Nephron (organoid): ENCODE data around the gene PXMP2.
"Not testable (repeated sequence)": the region's sequence is repeated elsewhere in the genome, so short reads cannot be mapped to it uniquely, and the experiment has no call there.

Experiments used
- H3K27ac Mint-ChIP-seq, 3 experiments: 2 replicates each; pipeline ENCODE4 v1.8.0; 2020; ENCODE audit warnings: mixed read lengths in 3 of 3, mild to moderate bottlenecking in 2 of 3, moderate library complexity in 1 of 3
- H3K27me3 Mint-ChIP-seq: 2 replicates; pipeline ENCODE4 v1.8.0; 2021; ENCODE audit warnings: low read depth, mild to moderate bottlenecking, moderate library complexity, mixed read lengths
- H3K36me3 Mint-ChIP-seq: 2 replicates; pipeline ENCODE4 v1.8.0; 2020; ENCODE audit warnings: low read depth, mixed read lengths
- H3K4me1 Mint-ChIP-seq: 2 replicates; pipeline ENCODE4 v1.8.0; 2020; ENCODE audit warnings: mixed read lengths
- H3K4me3 Mint-ChIP-seq, 3 experiments: 2 replicates each; pipeline ENCODE4 v1.8.0; 2020; ENCODE audit warnings: mild to moderate bottlenecking in 3 of 3, mixed read lengths in 3 of 3, moderate library complexity in 2 of 3
- H3K9me3 Mint-ChIP-seq: 2 replicates; pipeline ENCODE4 v1.8.0; 2020; ENCODE audit warnings: mixed read lengths
- TF ChIP-seq, protein P1 (sequence below), 3 experiments: fragments of 200-600 bp; sonication (generic); IDR thresholded peaks; one replicate each; pipeline ENCODE4 v1.5.0; 2021; ENCODE audit warnings: antibody characterized with exemption in 3 of 3; ENCODE audit not compliant: unreplicated experiment in 3 of 3

The PXMP2 gene

DNA sequence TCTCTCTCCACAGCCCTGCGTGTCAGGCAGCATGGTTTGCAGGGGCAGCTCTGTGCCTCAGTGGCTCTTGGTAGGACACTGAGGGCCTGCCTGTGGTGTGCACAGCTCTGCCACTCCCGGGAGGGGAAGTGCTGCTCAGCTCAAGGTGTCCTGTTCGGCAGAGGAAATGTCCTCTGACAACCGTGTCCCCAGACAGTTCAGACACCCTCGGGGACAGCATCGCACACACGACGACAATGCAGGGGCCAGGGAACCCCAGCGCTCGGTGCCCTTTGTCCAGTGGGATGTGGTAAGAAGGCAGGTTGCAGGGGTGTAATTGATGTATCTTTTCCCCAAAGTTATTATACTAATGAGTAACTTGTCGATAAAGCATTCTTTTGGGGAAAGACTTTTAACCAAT is 60.0 kb downstream of the PXMP2 start:
- peaks cover 81% of the 10 kb centered on the region for H3K36me3 Mint-ChIP-seq
- H3K9me3 Mint-ChIP-seq: no peaks in the 10 kb centered on the region
- no peak overlapping the region for H3K27ac Mint-ChIP-seq
- H3K4me1 Mint-ChIP-seq: no peaks in the 10 kb centered on the region
- TF ChIP-seq, protein P1, sequence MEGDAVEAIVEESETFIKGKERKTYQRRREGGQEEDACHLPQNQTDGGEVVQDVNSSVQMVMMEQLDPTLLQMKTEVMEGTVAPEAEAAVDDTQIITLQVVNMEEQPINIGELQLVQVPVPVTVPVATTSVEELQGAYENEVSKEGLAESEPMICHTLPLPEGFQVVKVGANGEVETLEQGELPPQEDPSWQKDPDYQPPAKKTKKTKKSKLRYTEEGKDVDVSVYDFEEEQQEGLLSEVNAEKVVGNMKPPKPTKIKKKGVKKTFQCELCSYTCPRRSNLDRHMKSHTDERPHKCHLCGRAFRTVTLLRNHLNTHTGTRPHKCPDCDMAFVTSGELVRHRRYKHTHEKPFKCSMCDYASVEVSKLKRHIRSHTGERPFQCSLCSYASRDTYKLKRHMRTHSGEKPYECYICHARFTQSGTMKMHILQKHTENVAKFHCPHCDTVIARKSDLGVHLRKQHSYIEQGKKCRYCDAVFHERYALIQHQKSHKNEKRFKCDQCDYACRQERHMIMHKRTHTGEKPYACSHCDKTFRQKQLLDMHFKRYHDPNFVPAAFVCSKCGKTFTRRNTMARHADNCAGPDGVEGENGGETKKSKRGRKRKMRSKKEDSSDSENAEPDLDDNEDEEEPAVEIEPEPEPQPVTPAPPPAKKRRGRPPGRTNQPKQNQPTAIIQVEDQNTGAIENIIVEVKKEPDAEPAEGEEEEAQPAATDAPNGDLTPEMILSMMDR (IDR thresholded peaks at IDR 0.05; ENCODE audit: unreplicated experiment in 3 of 3): no peak
- no peak overlapping the region for H3K4me3 Mint-ChIP-seq
- no peaks in the 10 kb centered on the region for H3K27me3 Mint-ChIP-seq

DNA sequence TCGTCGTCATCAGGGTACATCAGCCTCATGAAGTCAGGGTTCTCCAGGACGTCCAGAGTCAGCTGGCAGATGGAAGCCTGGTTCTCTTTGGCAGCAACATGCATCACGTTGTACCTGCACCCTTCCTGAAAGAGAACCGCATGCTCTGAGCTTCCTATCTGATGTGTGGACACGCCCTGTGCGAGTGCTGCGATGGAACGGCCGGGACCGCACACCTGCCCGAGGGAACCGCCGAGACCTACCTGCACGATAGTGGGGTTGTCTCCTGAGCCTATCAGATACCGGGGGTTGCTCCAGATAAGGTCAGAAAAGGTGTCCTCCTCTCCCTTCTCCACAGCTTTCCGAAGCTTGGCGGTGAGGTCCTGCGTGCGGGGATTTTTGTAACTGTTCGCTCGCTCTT is 60.5 kb downstream of the PXMP2 start:
- TF ChIP-seq, protein P1 (IDR thresholded peaks at IDR 0.05; ENCODE audit: unreplicated experiment in 3 of 3): no peak
- Mint-ChIP-seq H3K27me3 (no peaks in the 10 kb centered on the region), H3K4me1 (no peaks in the 10 kb centered on the region), H3K36me3 (peaks cover 81% of the 10 kb centered on the region), H3K9me3 (no peaks in the 10 kb centered on the region), H3K27ac (no peak overlapping the region), H3K4me3 (no peak overlapping the region)

DNA sequence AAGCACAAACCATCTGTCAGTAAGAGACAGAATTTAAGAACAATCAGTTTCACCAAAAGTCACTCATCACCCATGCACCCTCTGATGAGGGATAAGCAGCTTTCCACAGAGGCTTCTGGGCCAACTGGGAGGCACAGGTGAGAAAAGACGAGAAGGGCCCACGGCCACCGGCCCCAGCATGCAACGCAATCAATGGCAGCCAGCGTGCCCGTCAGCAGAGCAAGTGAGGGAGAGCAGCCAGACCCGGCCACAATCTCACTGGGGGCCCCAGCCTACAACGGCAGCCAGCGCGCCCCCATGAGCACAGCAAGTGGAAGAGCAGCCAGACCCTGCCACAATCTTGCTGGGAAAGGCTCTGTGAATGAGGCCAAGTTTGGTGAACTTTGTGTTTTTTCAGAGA is 60.9 kb downstream of the PXMP2 start:
- Mint-ChIP-seq H3K4me1 (no peaks in the 10 kb centered on the region), H3K27me3 (no peaks in the 10 kb centered on the region), H3K4me3 (no peak overlapping the region), H3K36me3 (peaks cover 81% of the 10 kb centered on the region), H3K27ac (no peak overlapping the region), H3K9me3 (no peaks in the 10 kb centered on the region)
- TF ChIP-seq, protein P1 (IDR thresholded peaks at IDR 0.05; ENCODE audit: unreplicated experiment in 3 of 3): no peak

DNA sequence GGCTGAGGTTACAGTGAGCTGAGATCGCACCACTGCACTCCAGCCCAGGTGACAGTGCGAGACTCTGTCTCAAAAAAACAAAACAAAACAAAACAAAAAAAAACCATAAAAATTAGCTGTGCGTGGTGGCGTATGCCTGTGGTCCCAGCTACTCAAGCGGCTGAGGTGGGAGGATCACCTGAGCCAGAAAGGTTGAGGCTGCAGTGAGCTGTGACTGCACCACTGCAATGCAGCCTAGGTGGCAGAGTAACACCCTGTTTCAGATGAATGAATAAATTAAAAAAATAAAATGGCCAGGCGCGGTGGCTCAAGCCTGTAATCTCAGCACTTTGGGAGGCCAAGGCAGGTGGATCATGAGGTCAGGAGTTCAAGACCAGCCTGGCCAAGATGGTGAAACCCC is 66.3 kb downstream of the PXMP2 start:
- not testable (repeated sequence) for H3K4me3 Mint-ChIP-seq

DNA sequence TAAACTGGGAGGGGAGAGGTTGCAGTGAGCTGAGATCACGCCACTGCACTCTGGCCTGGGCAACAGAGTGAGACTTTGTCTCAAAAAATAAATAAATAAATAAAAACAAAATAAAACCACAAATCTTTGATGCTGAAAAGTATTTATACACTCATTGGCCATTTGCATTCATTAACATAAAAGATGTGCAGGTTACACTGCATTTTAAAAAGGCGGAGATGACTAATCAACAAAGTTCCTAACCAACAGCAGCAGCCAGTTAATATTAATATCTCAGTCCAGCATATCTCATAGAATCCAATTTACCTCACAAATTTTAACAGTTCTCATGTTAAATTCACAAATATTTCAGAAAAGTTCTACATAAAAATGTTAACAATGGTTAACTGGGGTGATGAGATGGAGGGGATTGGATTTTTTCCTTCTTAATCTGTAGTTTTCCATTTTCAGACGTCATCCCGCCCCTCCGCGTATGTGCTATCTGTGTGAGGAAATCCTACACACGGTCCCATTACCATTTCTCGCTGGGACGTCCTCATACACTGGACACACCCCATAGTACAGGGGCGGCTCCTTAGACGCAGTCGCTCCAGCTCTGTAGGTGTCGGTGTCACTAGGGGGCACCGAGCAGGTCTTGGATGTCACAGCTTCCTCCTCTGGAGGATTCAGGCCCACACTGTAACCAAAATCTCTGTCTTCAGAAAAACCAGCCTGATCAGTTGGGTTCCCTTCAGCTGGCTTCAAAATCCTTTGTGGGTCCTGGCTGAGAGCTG is 67.0 kb downstream of the PXMP2 start:
- no peak overlapping the region for H3K4me3 Mint-ChIP-seq
- no peaks in the 10 kb centered on the region for H3K9me3 Mint-ChIP-seq
- no peaks in the 10 kb centered on the region for H3K4me1 Mint-ChIP-seq

More for the DNA sequence above, 66.3 kb downstream of the PXMP2 start:
- H3K27me3 Mint-ChIP-seq, H3K4me1 Mint-ChIP-seq, H3K9me3 Mint-ChIP-seq, H3K27ac Mint-ChIP-seq: not testable (repeated sequence)
- peaks cover 59% of the 10 kb centered on the region for H3K36me3 Mint-ChIP-seq

More for the DNA sequence above, 67.0 kb downstream of the PXMP2 start:
- H3K36me3 Mint-ChIP-seq: peaks cover 57% of the 10 kb centered on the region
- TF ChIP-seq, protein P1 (IDR thresholded peaks at IDR 0.05; ENCODE audit: unreplicated experiment in 3 of 3): no peak
- H3K27ac Mint-ChIP-seq: no peak overlapping the region
- H3K27me3 Mint-ChIP-seq: no peaks in the 10 kb centered on the region
